HTR-8/SVneo (cell line): ENCODE results near the gene UBN2.

ENCODE experiments used
- DNase-seq: peaks from one replicate; pipeline ENCODE4 v3.0.0; 2011; ENCODE audit warnings: low spot score, mixed read lengths; ENCODE audit not compliant: insufficient read length
- FAIRE-seq: peaks from 2 replicates; lab custom pipeline; 2011; peaks lifted over from hg19 to GRCh38; lab: Jason Lieb, UNC

The UBN2 gene

DNA sequence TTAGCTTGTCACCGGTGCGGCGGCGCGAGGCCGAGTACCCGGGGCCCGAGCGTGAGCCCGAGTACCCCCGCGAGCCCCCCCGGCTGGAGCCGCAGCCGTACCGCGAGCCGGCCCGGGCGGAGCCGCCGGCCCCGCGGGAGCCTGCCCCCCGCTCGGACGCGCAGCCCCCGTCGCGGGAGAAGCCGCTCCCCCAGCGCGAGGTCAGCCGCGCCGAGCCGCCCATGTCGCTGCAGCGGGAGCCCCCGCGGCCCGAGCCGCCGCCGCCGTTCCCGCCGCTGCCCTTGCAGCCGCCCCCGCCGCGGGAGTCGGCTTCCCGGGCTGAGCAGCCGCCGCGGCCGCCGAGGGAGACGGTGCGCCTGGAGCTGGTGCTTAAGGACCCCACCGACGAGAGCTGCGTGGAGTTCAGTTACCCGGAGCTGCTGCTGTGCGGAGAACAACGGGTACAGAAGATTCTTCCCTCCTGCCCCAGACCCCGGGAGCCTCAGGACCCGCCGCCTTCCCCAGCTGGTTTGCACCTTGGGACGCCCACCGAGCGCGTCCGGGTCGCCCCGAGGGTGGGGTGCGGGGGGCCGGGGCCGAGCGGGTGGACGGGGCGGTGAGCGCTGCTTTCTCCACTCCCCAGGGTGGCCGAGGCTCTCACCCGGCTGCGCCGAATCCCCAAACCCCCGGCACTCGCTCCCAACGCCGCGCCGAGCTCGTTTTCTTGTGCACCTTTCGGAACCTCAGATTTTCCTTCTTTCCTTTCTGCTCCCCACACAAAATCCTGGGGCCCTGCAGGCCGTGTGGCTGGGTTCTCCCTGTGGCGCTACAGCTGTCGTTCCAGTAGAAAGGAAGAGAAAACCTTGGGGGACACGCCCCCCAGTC is 708 bp downstream of the UBN2 start:
- DNase-seq, result peak; percentile 26
- FAIRE-seq, result no peak

DNA sequence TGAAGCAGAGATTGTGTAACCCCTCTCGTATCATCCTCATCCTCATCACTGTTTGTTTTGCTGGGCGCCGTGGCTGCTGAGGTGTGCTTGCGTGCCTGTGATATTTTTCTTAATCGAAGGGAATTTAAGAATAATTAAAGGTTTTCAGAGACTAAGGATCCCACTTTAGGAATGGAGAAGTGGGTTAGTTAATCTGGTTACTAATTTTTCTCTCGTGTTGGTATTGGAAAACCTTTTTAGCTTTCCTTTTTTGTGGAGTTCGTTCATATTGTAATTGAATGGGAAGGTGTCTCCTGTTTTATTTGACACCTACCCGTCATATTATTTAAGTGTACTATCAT is 1.3 kb downstream of the UBN2 start:
- FAIRE-seq (no peak), DNase-seq (no peak)

DNA sequence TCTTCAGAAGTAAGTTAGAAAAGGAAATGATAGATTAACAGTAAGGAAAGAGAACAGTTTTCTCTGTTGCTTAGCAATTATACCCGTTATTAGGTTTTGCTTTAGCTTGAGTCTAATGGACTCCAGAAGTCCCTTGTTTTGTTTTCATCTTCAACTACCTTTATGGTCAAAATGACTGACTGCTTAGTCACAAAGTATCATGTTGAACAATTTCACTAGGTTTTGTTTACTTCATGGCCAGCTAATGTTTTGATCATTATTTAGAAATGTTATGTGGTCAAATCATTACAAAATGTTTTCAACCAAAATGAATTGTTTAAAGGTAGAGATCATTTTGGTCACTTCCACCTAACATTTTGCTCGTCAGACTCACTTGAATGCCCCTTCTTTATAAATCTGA is 1.9 kb downstream of the UBN2 start:
- no peak for FAIRE-seq
- peak; percentile 21 for DNase-seq

DNA sequence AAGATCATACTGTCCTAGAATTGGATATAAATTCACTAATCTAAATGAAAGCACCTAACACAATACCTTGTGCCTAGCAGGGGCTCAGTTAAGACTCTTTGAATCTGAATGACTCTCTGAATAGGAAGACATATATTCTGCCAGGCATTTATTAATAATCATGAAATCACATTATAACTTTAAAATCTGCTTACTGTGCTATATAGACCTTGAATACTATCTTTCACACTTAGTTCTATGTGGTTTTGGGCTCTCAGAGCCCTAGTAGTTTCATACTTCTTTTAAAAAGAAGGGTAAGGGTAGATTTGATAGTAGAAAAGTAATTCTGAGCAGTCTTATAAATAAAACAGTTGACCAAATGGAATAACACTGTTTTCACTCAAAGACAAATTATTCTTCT is 10.2 kb downstream of the UBN2 start:
- DNase-seq, result no peak
- no peak for FAIRE-seq

DNA sequence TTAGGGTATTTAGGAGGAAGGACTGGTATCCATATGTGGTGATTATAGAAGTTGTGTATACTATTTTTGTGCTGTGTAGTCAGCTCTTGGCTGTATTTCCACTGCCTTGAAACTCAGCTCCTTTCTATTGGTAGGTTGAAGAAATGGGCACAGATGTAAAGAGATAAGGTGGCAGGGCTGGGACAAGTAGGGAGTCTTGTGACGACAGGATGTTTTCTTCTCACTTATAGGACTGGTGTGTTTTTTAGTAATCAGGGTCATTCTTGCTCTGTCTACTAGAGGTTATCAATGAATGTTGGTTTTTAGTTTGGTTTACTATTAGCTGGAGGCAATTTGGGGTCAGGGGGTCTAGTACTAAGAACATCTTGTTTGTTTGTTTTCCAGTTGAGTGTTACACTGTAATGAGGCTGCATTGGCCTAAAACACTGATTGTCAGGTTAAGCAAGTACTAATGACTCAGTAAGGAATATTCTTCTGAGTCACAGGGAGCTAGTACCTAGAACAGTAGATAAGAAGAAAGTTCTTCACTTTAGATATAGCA is 11.8 kb downstream of the UBN2 start:
- FAIRE-seq, result no peak
- DNase-seq, result no peak

DNA sequence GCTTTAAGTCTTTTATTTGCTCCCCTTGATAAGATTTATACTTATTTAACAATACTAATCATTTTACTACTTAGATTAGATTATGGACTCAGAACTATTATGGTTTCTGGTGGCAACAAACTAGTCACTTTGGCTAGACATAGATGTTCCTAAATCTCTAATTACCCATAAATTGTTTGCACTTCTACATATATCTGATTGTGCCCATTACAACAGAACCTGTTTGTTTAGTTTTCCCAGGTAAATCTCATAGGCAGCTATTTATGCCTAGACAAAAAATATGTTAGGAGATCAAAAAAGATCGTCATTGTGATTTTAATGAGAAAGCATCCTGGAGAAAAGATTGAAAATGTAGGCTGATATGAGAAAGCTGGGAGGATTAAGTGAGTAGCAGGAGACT is 14.4 kb downstream of the UBN2 start:
- no peak for DNase-seq
- FAIRE-seq, result no peak

DNA sequence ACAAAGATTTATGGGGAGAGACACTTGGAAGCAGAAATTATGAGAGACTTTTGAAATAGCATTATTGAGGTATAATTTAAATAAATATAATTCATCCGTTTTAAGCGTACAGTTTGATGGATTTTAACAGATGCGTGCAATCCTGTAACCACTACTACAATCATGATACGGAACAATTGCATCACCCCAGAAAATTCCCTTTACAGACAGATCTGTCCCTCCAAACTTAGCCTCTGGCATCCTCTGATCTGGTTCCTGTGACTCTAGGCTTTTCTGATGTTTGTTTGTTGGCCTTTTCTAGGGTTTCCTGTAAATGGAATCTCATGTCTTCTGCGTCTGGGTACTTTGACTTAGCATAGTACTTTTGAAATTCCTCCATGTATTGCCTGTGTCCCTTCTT is 15.5 kb downstream of the UBN2 start:
- DNase-seq (no peak), FAIRE-seq (no peak)

DNA sequence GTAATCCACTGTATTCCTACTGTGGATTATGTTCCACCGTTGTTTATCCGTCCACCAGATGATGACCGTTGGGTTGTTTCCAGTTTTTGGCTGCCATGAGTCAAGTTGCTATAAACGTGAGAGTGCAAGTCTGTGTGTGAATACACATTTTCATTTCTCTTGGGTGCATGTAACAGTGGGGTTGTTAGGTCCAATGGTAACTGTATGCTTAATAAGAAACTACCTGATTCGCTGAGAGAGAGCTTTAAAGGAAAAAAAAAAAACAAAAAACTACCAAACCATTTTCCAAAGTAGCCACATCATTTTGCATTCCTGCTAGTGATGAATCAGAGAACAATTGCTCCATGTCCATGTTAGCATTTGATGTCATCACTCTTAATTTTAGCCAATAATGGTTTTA is 15.9 kb downstream of the UBN2 start:
- FAIRE-seq, result no peak
- DNase-seq, result no peak

DNA sequence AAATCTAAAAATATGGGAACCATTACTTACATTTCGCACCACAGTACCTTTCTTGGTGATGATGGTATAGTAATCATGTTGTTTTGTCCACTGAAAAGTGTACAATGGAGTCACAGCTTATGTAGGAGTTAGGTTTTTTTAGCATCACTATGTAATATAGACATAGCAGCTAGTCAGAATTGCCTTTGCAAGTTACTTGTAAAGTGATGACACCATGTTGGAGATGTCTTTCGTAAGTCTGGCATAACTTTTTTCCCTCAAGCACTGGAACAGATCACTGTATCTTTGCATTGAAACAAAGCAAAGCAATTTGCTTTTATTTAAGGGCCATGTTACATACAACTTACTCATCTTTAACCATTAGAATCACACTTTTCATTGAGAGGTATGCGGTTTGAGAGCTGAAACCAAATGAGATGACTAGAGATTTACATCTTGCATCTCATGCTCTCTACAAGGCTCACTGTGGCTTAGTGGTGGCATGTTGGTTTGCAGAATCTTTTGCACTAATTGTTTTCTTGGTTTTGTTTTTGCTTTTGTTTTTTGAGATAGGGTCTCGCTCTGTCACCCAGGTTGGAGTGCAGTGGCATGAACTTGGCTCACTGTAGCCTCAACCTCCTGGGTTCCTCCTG is 18.3 kb downstream of the UBN2 start:
- FAIRE-seq, result no peak
- DNase-seq, result no peak

DNA sequence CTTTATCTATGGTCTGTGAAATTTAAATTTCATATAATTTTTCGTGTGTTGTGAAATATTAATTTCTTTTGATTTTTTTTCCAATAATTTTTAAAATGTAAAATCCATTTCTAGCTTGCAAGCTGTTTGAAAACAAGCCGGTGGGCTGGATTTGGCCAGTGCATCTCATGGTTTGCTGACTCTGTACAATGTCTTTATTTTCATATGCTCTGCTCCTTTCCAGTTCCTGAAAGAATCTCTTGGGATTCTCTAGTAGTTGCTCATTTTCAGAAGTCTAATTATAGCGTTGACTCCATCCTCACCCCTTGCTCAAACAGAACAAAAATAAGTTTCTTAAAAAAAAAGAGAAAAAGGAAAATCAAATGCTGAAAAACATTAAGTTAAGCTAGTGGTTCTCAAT is 21.4 kb downstream of the UBN2 start:
- DNase-seq, result no peak

DNA sequence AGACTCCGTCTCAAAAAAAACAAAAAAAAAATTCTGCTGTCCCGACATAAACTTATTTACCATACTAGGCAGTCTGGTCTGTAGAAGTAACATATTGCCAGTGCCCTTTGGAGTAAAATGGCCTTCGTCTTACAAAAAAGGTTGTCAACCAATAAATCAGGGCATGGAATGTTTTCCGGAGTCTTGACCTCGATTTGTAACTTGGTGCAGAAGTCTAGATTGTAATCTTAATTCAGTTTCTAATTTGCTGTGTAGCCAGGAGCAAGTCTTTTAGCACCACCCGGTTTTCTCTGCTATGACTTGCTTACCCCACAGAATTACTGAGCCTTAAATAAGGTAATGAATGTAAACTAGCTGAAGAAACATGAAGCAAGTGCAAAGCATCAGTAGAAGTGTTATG is 23.2 kb downstream of the UBN2 start:
- DNase-seq, result no peak
- no peak for FAIRE-seq

More for the DNA sequence above, 21.4 kb downstream of the UBN2 start:
- no peak for FAIRE-seq

DNA sequence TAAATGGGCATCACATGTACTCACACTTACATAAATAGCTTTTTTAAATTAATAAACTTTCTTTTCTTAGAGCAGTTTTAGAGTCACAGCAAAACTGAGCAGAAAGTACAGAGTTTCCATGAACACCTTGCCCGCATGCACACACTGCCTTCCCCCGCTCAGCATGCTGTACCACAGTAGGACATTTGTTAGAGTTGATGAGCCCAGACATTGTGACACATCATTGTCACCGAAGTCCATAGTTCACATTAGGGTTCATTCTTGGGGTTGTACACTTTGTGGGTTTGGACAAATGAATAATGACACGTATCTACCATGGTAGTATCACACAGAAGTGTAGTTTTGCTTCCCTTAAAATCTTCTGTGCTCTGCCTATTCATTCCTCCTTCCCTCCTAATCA is 23.7 kb downstream of the UBN2 start:
- no peak for DNase-seq
- no peak for FAIRE-seq

DNA sequence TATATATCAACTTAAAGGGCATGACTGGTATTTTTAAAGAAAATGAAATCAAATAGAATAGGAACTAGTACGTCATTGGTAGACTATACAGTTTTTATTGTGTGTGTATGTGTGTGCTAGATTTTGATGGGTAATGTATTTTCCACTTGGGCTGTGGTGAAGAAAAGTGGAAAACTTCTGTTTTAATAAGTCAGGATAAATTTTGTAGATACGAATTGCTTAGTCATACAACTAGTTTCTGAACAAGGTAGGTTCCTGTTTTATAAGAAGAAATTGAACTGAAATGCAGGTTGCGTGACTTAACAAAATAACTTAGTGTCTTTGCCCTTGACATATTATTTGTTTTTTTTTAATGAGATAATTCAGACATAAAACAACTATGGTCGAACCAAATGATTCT is 24.3 kb downstream of the UBN2 start:
- DNase-seq (no peak), FAIRE-seq (no peak)

DNA sequence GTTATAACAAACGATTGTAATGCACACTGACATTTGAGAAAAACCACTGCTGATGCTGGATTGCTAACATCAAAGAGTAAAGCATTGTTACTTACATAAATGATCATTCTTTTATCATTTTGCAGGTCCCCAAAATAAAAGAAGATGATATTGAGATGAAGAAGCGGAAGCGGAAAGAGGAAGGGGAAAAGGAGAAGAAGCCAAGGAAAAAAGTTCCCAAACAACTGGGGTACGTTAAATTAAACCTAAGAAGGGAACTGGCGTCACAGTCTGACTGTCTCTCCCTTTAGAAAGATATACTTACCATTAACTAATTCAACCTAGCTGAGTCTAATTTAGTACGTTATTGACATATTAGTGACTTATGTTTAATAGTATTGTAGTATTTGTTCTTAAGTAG is 28.1 kb downstream of the UBN2 start:
- no peak for DNase-seq
- FAIRE-seq, result no peak

DNA sequence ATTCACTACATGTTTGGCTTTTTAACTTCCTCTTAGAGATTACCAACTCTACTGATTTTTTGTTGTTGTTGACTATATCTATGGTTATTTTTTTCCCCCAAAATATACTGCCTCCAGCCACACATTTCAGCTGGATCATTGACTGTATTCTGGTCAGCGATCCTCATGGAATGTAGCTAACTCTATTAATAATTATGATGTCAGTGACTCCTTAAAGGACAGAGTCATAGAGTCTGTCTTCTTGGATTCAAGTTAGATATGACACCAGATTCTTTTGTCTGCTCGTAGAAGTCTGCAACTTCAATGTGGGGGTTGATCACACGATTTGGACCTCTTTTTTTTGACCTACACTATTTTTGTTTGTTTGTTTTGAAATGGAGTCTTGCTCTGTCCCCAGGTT is 33.2 kb downstream of the UBN2 start:
- DNase-seq, result no peak
- FAIRE-seq, result no peak

DNA sequence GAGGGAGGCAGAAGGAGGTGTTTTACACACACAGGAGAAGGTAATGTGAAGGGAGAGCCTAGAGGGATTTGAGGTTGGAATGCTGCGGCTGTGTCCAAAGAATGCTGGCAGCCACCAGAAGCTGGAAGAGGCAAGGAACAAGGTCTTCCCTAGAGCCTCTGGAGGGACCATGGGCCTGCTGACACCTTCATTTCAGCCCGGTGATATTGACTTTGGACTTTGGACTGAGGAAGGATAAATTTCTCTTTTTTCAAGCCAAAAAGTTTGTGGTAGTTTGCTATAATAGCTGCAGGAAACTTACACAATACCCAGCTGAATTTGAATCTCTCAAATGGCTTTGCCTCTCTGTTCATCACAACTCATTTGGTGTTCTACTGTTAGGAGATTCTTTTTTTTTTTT is 34.6 kb downstream of the UBN2 start:
- no peak for FAIRE-seq
- no peak for DNase-seq

DNA sequence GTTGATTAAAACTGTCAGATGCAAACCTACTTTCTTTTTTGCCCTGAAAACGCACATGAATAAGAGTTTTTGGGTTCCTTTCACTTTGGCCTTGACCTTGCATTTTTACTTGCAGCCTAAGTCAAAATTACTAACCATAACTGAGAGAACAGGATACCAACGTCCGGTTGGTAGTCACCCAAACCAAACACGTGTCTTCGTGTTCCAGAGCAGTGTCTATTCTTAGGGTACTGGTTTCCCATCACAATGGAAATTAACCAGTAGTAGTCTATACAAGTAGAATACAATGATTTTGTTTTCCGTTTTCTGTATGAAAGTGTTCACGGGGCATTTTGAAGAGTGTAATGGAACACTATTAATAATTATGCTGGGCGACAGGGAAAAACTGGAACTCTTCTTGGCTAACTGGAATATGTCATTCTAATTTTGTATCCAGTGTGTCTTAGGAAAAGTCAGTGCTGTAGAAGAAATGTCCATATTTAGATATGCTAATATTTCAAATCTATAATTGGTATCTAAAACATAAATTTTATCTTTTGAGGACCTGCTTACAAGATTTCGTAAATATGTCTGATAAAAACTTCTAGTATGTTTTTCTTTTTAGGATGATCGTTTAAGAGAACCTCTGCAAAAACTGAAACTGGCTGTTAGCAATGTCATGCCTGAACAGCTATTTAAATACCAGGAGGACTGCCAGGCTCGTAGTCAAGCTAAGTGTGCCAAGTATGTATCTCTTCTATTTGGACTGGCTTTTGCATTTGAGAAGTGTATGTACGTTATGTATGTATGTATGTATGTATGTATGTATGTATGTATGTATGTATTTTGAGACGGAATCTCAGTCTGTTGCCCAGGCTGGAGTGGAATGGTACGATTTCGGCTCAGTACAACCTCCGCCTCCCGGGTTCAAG is 40.9 kb downstream of the UBN2 start:
- DNase-seq (no peak), FAIRE-seq (no peak)

DNA sequence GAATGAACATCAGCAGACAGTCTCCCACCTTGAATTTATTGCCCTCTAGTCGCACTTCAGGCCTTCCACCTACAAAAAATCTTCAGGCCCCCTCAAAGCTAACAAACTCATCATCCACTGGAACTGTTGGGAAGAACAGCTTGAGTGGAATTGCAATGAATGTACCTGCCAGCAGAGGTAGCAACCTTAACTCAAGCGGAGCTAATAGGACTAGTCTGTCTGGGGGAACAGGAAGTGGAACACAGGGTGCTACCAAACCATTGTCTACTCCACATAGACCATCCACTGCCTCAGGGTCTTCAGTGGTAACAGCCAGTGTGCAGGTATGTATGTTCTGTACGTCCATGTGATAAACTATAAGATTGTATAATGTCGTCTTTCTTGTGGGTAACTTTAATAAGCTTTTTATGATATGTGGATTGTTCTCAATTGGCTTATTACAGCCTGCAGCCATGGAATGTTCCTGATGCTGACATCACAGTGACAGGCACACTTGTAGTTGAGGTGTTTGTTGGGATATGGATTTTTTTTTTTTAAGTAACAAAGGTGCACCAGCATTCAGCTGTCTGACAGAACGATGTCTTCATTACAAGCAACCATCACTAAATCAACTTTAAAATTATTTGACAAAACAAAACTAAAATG is 53.3 kb downstream of the UBN2 start:
- FAIRE-seq (no peak), DNase-seq (no peak)

DNA sequence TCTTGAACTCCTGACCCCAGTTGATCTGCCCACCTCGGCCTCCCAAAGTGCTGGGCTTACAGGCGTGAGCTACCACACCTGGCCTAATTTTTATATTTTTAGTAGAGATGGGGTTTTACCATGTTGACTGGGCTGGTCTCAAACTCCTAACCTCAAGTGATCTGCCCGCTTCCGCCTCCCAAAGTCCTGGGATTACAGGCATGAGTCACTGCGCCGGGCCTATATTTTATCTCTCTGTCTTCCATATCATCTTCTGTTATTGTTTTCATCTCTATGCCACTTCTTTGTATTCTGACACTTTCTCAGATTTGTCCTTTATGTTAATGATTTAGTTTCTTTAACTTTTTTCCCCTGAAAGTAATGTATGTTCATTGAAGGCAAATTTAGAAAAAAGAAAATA is 55.1 kb downstream of the UBN2 start:
- no peak for FAIRE-seq

DNA sequence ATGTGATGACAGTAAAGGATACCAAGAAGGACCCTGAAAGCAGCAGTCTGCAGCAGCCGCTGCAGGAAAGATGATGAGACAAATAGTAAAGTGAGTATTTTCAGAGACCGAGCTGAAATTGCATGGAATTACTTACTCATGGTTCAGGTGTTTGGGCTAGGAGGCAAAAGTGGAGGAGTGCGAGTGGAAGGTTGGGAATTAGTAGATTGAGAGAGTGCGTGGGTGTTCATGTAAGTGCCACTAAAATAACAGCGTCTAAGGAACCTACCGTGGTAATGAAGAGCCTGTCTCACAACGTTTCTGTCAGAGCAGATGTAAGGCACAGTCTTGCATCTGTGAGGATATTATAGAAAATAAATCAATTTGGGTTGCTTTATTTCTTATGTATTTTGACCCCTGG is 61.8 kb downstream of the UBN2 start:
- FAIRE-seq (no peak), DNase-seq (no peak)

More for the DNA sequence above, 55.1 kb downstream of the UBN2 start:
- DNase-seq, result no peak
